Measurements from ENCODE around the gene BTNL2.
"Not testable (repeated sequence)": the region's sequence is repeated elsewhere in the genome, so short reads cannot be mapped to it uniquely, and the experiment has no call there.

The BTNL2 gene

GRCh38 chr6:32406857-32407256 is at the start of gene BTNL2:
BTNL2 (minus strand) TSS chr6:32407181; CDS start chr6:32407123, 58 bp downstream.
- no peak for DNase-seq (ENCODE audit: low read depth)

GRCh38 chr6:32449088-32449736 is 42.2 kb upstream of the BTNL2 start:
- DNase-seq (ENCODE audit: low read depth), result no peak

- DNase-seq (ENCODE audit: low read depth), result no peak
These were observed 41.0 kb upstream of the BTNL2 start for GRCh38 chr6:32447932-32448331.

GRCh38 chr6:32445321-32445854 is 38.4 kb upstream of the BTNL2 start:
- no peak for DNase-seq (ENCODE audit: low read depth)

GRCh38 chr6:32444433-32444832 is 37.5 kb upstream of the BTNL2 start:
- DNase-seq (ENCODE audit: low read depth), result no peak

GRCh38 chr6:32442977-32443552 is 36.1 kb upstream of the BTNL2 start:
- DNase-seq (ENCODE audit: low read depth), result no peak

- DNase-seq (ENCODE audit: low read depth), result no peak
These were observed 35.3 kb upstream of the BTNL2 start for GRCh38 chr6:32442243-32442667.

GRCh38 chr6:32439602-32440214 is 32.7 kb upstream of the BTNL2 start, which contains the start of gene HLA-DRA:
HLA-DRA (plus strand) TSS chr6:32439887; CDS start chr6:32439951, 64 bp downstream.
- no peak for DNase-seq (ENCODE audit: low read depth)

- DNase-seq (ENCODE audit: low read depth), result no peak
These were observed 32.2 kb upstream of the BTNL2 start for GRCh38 chr6:32439139-32439538.

GRCh38 chr6:32436995-32437836 is 30.2 kb upstream of the BTNL2 start:
- no peak for DNase-seq (ENCODE audit: low read depth)

- DNase-seq (ENCODE audit: low read depth), result no peak
These were observed 29.2 kb upstream of the BTNL2 start for GRCh38 chr6:32436186-32436585.

- not testable (repeated sequence) for DNase-seq (ENCODE audit: low read depth)
These were observed 27.0 kb upstream of the BTNL2 start for GRCh38 chr6:32433950-32434349.

- no peak for DNase-seq (ENCODE audit: low read depth)
These were observed 25.1 kb upstream of the BTNL2 start for GRCh38 chr6:32432050-32432450.

GRCh38 chr6:32431142-32431541 is 24.2 kb upstream of the BTNL2 start:
- no peak for DNase-seq (ENCODE audit: low read depth)

GRCh38 chr6:32430179-32430578 is 23.2 kb upstream of the BTNL2 start:
- DNase-seq (ENCODE audit: low read depth), result no peak

- no peak for DNase-seq (ENCODE audit: low read depth)
These were observed 21.0 kb upstream of the BTNL2 start for GRCh38 chr6:32427934-32428474.

- DNase-seq (ENCODE audit: low read depth), result no peak
These were observed 20.2 kb upstream of the BTNL2 start for GRCh38 chr6:32427218-32427617.

GRCh38 chr6:32426338-32426737 is 19.4 kb upstream of the BTNL2 start:
- DNase-seq (ENCODE audit: low read depth), result no peak

GRCh38 chr6:32424589-32425300 is 17.8 kb upstream of the BTNL2 start:
- no peak for DNase-seq (ENCODE audit: low read depth)

- DNase-seq (ENCODE audit: low read depth), result no peak
These were observed 9.1 kb upstream of the BTNL2 start for GRCh38 chr6:32416036-32416435.

GRCh38 chr6:32415521-32416019 is 8.6 kb upstream of the BTNL2 start:
- DNase-seq (ENCODE audit: low read depth), result peak; percentile 60

All from activated T-cell treated with anti-CD3 and anti-CD28 coated beads for 48 hours (primary cell).